Neural cell (in vitro differentiated cells): ENCODE data around the gene SLC8A1. TPM values are rescaled to one million over a fixed set of nuclear protein-coding genes. Genes with fewer than 3 reads are reported as not detected.

ENCODE experiments used
- H2AFZ ChIP-seq: fragments of 200-600, 300-800 bp; sonication (generic), shearing (Covaris generic); 2 replicates; pipeline ENCODE4 v1.6.0; 2014; ENCODE audit warnings: low read depth, mild to moderate bottlenecking, antibody characterized with exemption, low read length, moderate library complexity
- H3F3A ChIP-seq: fragments of 200-600 bp; shearing (Covaris generic); 2 replicates; pipeline ENCODE4 v1.6.1; 2016; ENCODE audit warnings: mild to moderate bottlenecking, moderate library complexity, mixed read lengths, antibody characterized with exemption, low read length; ENCODE audit not compliant: insufficient read depth, poor library complexity, severe bottlenecking
- H3K27ac ChIP-seq: fragments of 200-600, 300-800 bp; sonication (generic), shearing (Covaris generic); 2 replicates; pipeline ENCODE4 v1.5.1; 2014; ENCODE audit warnings: mild to moderate bottlenecking, low read length, moderate library complexity
- H3K27me3 ChIP-seq: fragments of 300-800, 200-600 bp; sonication (generic), shearing (Covaris generic); 2 replicates; pipeline ENCODE4 v1.6.0; 2014; ENCODE audit warnings: mild to moderate bottlenecking, low read depth, low read length, moderate library complexity; ENCODE audit not compliant: insufficient read depth
- H3K36me3 ChIP-seq: fragments of 300-800, 200-600 bp; sonication (generic), shearing (Covaris generic); 2 replicates; pipeline ENCODE4 v1.5.1; 2014; ENCODE audit warnings: mild to moderate bottlenecking, antibody characterized with exemption, low read length, moderate library complexity; ENCODE audit not compliant: insufficient read depth
- H3K4me2 ChIP-seq: fragments of 300-800, 200-600 bp; sonication (generic), shearing (Covaris generic); 2 replicates; pipeline ENCODE4 v1.6.0; 2014; ENCODE audit warnings: mild to moderate bottlenecking, low read length
- H3K4me3 ChIP-seq: fragments of 300-800, 200-600 bp; sonication (generic), shearing (Covaris generic); 2 replicates; pipeline ENCODE4 v1.5.1; 2014; ENCODE audit warnings: mild to moderate bottlenecking, low read length, moderate library complexity
- H3K79me2 ChIP-seq: fragments of 200-600 bp; shearing (Covaris generic); replicated peaks from 2 replicates; pipeline ENCODE4 v1.6.0; 2014; ENCODE audit warnings: mild to moderate bottlenecking, low read length, moderate library complexity; ENCODE audit not compliant: insufficient read depth
- H3K9ac ChIP-seq: fragments of 300-800, 200-600 bp; sonication (generic), shearing (Covaris generic); 2 replicates; pipeline ENCODE4 v1.6.1; 2016; ENCODE audit warnings: mild to moderate bottlenecking, low read length, mixed read lengths
- H3K9me2 ChIP-seq: fragments of 200-600 bp; shearing (Covaris generic); 2 replicates; pipeline ENCODE4 v1.6.1; 2016; ENCODE audit warnings: mild to moderate bottlenecking, low read length, mixed read lengths; ENCODE audit not compliant: insufficient read depth
- H3K9me3 ChIP-seq: fragments of 200-600, 300-800 bp; sonication (generic), shearing (Covaris generic); 2 replicates; pipeline ENCODE4 v1.6.1; 2016; ENCODE audit warnings: mild to moderate bottlenecking, mixed run types, low read length, moderate library complexity, mixed read lengths
- H4K20me1 ChIP-seq: fragments of 200-600 bp; shearing (Covaris generic); 2 replicates; pipeline ENCODE4 v1.6.1; 2016; ENCODE audit warnings: mild to moderate bottlenecking, mixed run types; ENCODE audit not compliant: insufficient read depth
- CTCF ChIP-seq: fragments of 450-650 bp; IDR thresholded peaks from 2 replicates; pipeline ENCODE4 v1.5.1; 2014; ENCODE audit warnings: antibody characterized with exemption, mild to moderate bottlenecking, moderate library complexity; ENCODE audit not compliant: poor library complexity, severe bottlenecking
- EP300 ChIP-seq: fragments of 450-650 bp; conservative IDR thresholded peaks from 2 replicates; pipeline ENCODE4 v1.6.1; 2014; ENCODE audit warnings: antibody characterized with exemption, mild to moderate bottlenecking, moderate library complexity; ENCODE audit not compliant: poor library complexity, severe bottlenecking
- EZH2 ChIP-seq: fragments of 200-600, 300-800 bp; shearing (Covaris generic), sonication (generic); IDR thresholded peaks from 2 replicates; pipeline ENCODE4 v1.6.1; 2014; ENCODE audit warnings: antibody characterized with exemption, low read length, borderline replicate concordance, mild to moderate bottlenecking; ENCODE audit not compliant: insufficient read depth, poor library complexity, severe bottlenecking
- MXI1 ChIP-seq: fragments of 450-650 bp; conservative IDR thresholded peaks from 2 replicates; pipeline ENCODE4 v1.6.1; 2014; ENCODE audit warnings: antibody characterized with exemption, mild to moderate bottlenecking; ENCODE audit not compliant: poor library complexity, severe bottlenecking
- POLR2AphosphoS5 ChIP-seq: IDR thresholded peaks from 2 replicates; pipeline ENCODE4 v1.6.1; 2012
- RAD21 ChIP-seq: fragments of 450-650 bp; conservative IDR thresholded peaks from 2 replicates; pipeline ENCODE4 v1.6.1; 2014; ENCODE audit warnings: antibody characterized with exemption, mild to moderate bottlenecking, moderate library complexity
- REST ChIP-seq: IDR thresholded peaks from 2 replicates; pipeline ENCODE4 v1.6.1; 2012; ENCODE audit warnings: borderline replicate concordance
- SMC3 ChIP-seq: fragments of 450-650 bp; conservative IDR thresholded peaks from 2 replicates; pipeline ENCODE4 v1.6.1; 2014; ENCODE audit warnings: antibody characterized with exemption, mild to moderate bottlenecking, moderate library complexity; ENCODE audit not compliant: poor library complexity
- TAF1 ChIP-seq: IDR thresholded peaks from 2 replicates; pipeline ENCODE4 v1.6.1; 2012; ENCODE audit warnings: low read depth
- polyA plus RNA-seq: library from polyadenylated mRNA; depleted of rRNA; stranded (reverse); fragments of >200 nt; gene quantifications from 2 replicates; pipeline ENCODE4 v1.2.3, GENCODE V29; 2014

The SLC8A1 gene
- polyA plus RNA-seq, 1 donor from 2014 or later: 18.7 TPM

GRCh38 chr2:40256649-40257048 is 195.2 kb downstream of the SLC8A1 start:
- H3F3A ChIP-seq: peaks cover 6% of the 10 kb centered on the region
- no peak overlapping the region for H3K27ac ChIP-seq
- no peaks in the 10 kb centered on the region for H3K36me3 ChIP-seq
- no peak overlapping the region for H3K9ac ChIP-seq
- no peak overlapping the region for H2AFZ ChIP-seq
- H3K4me3 ChIP-seq: no peak overlapping the region
- TF ChIP-seq CTCF: no peak
- no peak for TF ChIP-seq EZH2
- no peak for TF ChIP-seq REST
- no peak for TF ChIP-seq TAF1
- TF ChIP-seq SMC3: no peak
- TF ChIP-seq MXI1: no peak
- TF ChIP-seq POLR2AphosphoS5: no peak
- no peak for TF ChIP-seq EP300
- TF ChIP-seq RAD21: no peak
- no peaks in the 10 kb centered on the region for H3K9me3 ChIP-seq
- no peaks in the 10 kb centered on the region for H3K79me2 ChIP-seq
- no peaks in the 10 kb centered on the region for H3K9me2 ChIP-seq
- no peak overlapping the region for H3K4me2 ChIP-seq
- no peaks in the 10 kb centered on the region for H4K20me1 ChIP-seq
- no peaks in the 10 kb centered on the region for H3K27me3 ChIP-seq

- Histone ChIP-seq H3K79me2 (no peaks in the 10 kb centered on the region), H3K9me3 (no peaks in the 10 kb centered on the region), H3K9ac (no peak overlapping the region), H3K27ac (peak overlapping the region; percentile 61), H3K36me3 (no peaks in the 10 kb centered on the region), H4K20me1 (no peaks in the 10 kb centered on the region), H3K4me3 (no peak overlapping the region), H2AFZ (no peak overlapping the region), H3F3A (peaks cover 6% of the 10 kb centered on the region), H3K4me2 (no peak overlapping the region), H3K9me2 (no peaks in the 10 kb centered on the region), H3K27me3 (no peaks in the 10 kb centered on the region)
- TF ChIP-seq RAD21 (no peak), CTCF (no peak), EP300 (no peak), SMC3 (no peak), TAF1 (no peak), EZH2 (no peak), REST (no peak), MXI1 (no peak), POLR2AphosphoS5 (no peak)
Observed at GRCh38 chr2:40256008-40256407, 195.9 kb downstream of the SLC8A1 start.
